Measurements from ENCODE around the gene CAMKK1.

GRCh38 chr17:3923466-3924190, 30.8 kb upstream of the CAMKK1 start:
- no peak for TF ChIP-seq CTCF (IDR thresholded peaks at IDR 0.05 in 4 of 5, conservative IDR thresholded peaks at IDR 0.05 in 1 of 5)
- TF ChIP-seq POLR2A (IDR thresholded peaks at IDR 0.05), result no peak

Measured in gastrocnemius medialis (tissue), 4 donors.